NCI-H774 (cell line): ENCODE results near the gene PLSCR4.
A peak's percentile ranks its signal among the peaks of the same experiment; 100 is the strongest.

Source experiments
- DNase-seq: peaks from one replicate; lab custom pipeline; 2025; lab: John Stamatoyannopoulos, UW

PLSCR4 gene

GRCh38 chr3:146195030-146195429, 55.9 kb downstream of the PLSCR4 start:
- no peak for DNase-seq

GRCh38 chr3:146191051-146191450, 59.9 kb downstream of the PLSCR4 start:
- no peak for DNase-seq

- no peak for DNase-seq
Observed at GRCh38 chr3:146189519-146190173, 61.3 kb downstream of the PLSCR4 start.

GRCh38 chr3:146187334-146187950, 63.5 kb downstream of the PLSCR4 start:
- peak; percentile 21 for DNase-seq

- peak; percentile 11 for DNase-seq
Observed at GRCh38 chr3:146184241-146185015, 66.5 kb downstream of the PLSCR4 start.

GRCh38 chr3:146181216-146181615, 69.7 kb downstream of the PLSCR4 start:
- DNase-seq = no peak

DNA sequence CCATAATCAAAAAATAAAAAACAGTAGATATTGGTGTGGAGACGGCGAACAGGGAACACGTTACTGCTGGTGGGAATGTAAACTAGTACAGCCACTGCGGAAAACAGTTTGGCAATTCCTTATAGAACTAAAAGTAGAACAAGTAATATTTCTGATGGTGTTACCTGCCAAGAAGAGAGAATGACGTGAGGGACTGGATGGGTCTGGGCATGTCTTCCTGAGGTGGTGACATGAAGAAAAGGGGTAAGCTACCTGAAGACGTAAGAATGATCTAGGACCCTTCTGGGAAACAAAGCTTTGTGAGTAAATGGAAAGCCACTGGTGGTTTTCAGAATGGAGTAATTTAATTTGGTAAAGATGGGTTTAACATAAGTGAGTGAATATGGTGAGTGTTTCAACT, 70.5 kb downstream of the PLSCR4 start:
- DNase-seq = no peak

- no peak for DNase-seq
Observed at GRCh38 chr3:146178006-146178689, 72.8 kb downstream of the PLSCR4 start.

DNA sequence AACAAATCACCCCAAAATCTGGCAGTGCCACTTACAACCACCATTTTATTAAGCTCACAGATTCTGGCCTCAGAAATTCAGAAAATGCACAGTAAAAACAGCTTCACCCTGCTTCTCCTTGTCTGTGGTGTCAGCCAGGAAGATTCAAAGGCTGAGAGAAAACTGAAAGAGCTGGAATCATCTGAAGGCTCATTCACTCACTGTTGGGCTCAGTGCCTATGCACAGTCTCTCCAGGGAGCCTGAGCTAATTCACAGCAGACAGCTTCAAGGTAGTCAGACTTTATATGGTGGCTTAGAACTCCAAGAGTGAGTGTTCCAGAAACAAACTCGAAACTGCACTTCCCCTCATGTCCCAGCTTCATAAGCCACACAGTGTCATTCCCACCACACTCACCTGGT, 73.4 kb downstream of the PLSCR4 start:
- no peak for DNase-seq

DNA sequence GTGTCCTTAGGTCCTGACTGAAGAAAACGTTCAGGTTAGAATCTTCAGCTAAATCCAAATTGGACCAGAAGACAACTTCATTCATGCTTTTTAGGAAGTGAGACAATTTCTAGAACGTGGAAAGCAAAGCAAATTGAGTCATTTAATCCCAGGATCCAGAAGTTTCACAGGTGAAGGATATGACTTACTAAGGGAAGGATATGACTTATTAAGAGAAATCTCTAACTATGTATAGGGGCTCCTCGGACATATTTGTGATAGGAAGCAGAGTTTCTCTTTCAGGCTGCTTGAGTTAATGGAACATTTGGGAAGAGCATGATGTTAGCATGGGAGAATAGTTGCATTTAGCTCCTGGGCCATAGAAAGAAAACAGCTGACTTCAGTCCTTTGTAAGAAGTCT, 73.8 kb downstream of the PLSCR4 start:
- DNase-seq = no peak

GRCh38 chr3:146172586-146172985, 78.3 kb downstream of the PLSCR4 start:
- DNase-seq = no peak

- DNase-seq = no peak
Observed at GRCh38 chr3:146170591-146170990, 80.3 kb downstream of the PLSCR4 start.

DNA sequence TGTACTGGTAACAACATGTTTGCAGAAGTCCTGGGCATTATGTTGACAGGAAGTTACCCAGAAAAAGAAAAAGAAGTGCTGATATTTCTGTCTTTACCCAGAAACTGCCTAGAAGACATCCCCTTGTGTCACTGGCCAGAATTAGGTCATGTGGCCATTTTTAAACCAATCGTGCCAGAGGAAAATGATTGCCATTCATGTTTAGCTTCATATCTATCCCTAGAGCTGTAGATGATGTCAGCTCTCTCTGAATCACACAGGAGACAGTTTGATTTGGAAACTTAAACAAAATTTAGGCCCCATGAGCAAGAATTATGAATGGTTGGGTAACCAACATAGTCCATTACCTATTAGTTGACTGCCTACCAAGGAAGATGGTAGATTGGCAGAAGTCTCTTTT, 81.0 kb downstream of the PLSCR4 start:
- DNase-seq = no peak

- no peak for DNase-seq
Observed at GRCh38 chr3:146166826-146167225, 84.1 kb downstream of the PLSCR4 start.

GRCh38 chr3:146166415-146166821, 84.5 kb downstream of the PLSCR4 start:
- DNase-seq = no peak

GRCh38 chr3:146165877-146166276, 85.0 kb downstream of the PLSCR4 start:
- no peak for DNase-seq

GRCh38 chr3:146164971-146165769, 85.7 kb downstream of the PLSCR4 start:
- DNase-seq = no peak

DNA sequence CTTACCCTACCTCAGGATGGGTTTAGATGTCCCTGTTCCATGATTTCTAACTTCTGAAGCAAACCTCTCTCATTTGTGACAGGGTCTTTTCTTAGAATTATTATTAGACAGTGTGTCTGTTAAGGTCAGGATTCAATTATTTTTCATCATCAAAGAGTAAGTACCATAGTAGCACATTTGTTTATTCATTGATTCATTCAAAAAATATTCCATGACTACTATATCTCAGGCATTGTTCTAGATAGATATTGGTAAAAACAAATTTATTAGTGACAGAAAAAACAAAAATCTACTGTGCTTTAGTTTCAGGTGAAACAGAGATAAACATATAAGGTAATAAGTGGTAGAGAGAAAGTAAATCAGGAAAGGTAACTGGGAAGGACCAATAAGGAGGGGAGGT, 86.4 kb downstream of the PLSCR4 start:
- no peak for DNase-seq

DNA sequence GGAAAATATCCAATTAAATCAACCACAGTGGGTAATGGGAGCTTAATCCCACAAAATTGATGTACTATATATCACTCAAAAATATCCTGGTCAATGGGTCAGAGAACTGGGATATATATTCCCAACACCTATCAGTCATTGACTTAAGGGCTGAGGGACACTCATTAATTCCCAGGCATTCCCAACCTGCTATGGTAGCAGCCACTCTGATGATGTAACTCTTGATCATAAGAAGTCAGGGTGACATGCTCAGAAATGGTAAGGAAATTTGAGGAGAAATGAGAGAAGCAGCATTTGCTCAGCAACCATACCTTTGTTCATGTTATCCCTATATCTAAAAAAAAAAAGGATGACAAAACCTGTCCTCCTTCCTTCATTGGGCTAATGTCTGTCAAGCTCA, 86.8 kb downstream of the PLSCR4 start:
- no peak for DNase-seq

DNA sequence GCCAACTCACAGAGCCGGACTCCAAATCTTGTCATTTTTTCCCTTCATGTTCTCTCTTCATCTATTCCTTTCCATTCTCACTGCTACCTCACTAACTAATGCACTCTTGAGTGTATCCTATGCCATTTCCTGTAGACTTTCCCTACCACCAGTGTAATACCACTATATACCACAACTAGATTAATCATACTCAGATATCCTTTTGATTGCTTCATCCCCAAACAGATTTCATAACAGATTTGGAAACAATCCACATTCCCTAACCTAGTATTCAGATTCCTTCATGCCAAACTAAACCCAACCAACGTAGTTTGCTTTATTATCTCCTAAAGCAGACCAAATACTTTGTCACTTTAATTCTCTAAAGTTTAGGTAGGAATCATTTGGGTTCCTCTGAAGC, 87.3 kb downstream of the PLSCR4 start:
- no peak for DNase-seq

DNA sequence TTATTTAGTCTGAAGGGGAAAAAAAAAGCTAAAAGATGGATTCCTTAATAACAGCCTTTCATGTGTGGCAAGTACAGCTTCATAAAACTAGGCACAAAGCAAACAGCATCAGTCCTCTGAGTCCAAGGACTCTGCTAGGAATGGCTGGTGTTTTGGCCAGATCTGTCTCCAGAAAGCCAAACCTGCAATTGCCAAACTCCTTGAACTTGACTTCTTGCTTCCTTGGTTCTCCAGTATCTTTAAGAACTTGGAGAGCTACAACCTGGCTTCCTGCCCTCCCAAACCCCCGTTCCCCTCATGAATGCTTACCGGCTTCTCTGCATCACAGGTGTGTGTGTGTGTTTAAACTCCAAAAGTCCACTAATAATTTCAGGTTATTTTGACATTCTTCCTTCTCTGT, 88.3 kb downstream of the PLSCR4 start:
- DNase-seq = no peak

- DNase-seq = peak; percentile 72
Observed at GRCh38 chr3:146161663-146162002, 89.3 kb downstream of the PLSCR4 start.
